ENCODE results near the gene DRC7.
"Not testable (repeated sequence)": the region's sequence is repeated elsewhere in the genome, so short reads cannot be mapped to it uniquely, and the experiment has no call there.

Gene DRC7

GRCh38 chr16:57667048-57667525 lies 27.5 kb upstream of the DRC7 start:
- no peak for TF ChIP-seq CTCF (IDR thresholded peaks at IDR 0.05; ENCODE audit: extremely low read depth, missing control alignments)
- DNase-seq (ENCODE audit: low spot score) = no peak

- no peak for DNase-seq (ENCODE audit: low spot score)
- peak; percentile 19 for TF ChIP-seq CTCF (IDR thresholded peaks at IDR 0.05; ENCODE audit: extremely low read depth, missing control alignments)
These were observed 26.9 kb upstream of the DRC7 start for GRCh38 chr16:57667526-57668262.

GRCh38 chr16:57668263-57668571 lies 26.4 kb upstream of the DRC7 start, which contains the start of gene ADGRG3:
TSS of gene ADGRG3 (plus strand) at chr16:57668306. CDS start at chr16:57668348, 42 bp downstream.
- no peak for DNase-seq (ENCODE audit: low spot score)
- TF ChIP-seq CTCF (IDR thresholded peaks at IDR 0.05; ENCODE audit: extremely low read depth, missing control alignments) = no peak

GRCh38 chr16:57668630-57669475 lies 25.8 kb upstream of the DRC7 start:
- no peak for TF ChIP-seq CTCF (IDR thresholded peaks at IDR 0.05; ENCODE audit: extremely low read depth, missing control alignments)
- DNase-seq (ENCODE audit: low spot score) = no peak

- no peak for DNase-seq (ENCODE audit: low spot score)
- no peak for TF ChIP-seq CTCF (IDR thresholded peaks at IDR 0.05; ENCODE audit: extremely low read depth, missing control alignments)
These were observed 25.0 kb upstream of the DRC7 start for GRCh38 chr16:57669476-57670162.

GRCh38 chr16:57670196-57670595 lies 24.4 kb upstream of the DRC7 start:
- DNase-seq (ENCODE audit: low spot score) = no peak
- no peak for TF ChIP-seq CTCF (IDR thresholded peaks at IDR 0.05; ENCODE audit: extremely low read depth, missing control alignments)

GRCh38 chr16:57671451-57671850 lies 23.2 kb upstream of the DRC7 start:
- DNase-seq (ENCODE audit: low spot score) = not testable (repeated sequence)
